ENCODE measurements around the gene OR52E5.

Gene OR52E5

GRCh38 chr11:5937868-5938602 is 45.0 kb downstream of the OR52E5 start:
- no peak for DNase-seq

GRCh38 chr11:5938603-5938965 is 45.6 kb downstream of the OR52E5 start:
- DNase-seq = no peak

DNA sequence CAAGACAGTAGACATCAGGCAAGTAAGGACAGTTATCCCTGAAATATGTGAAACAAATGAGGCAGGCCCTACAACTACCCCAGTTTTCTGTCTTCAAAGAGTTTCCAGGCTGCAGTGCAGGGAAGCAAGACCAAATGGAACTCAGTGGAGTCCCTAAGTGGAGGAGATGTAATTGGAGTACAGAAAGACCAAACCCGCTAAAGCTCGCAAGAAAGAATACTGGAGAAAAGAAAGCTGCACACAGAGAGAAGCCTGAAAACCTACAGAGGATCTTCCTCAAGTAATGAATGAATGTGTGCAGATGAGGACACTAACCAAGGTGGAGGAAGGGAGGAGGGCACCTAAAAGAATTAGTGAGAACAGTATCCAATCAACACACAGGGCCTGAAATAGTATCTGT is 47.7 kb downstream of the OR52E5 start:
- DNase-seq = no peak

- no peak for DNase-seq
These were observed 48.9 kb downstream of the OR52E5 start, which contains the start of gene OR56A3 for GRCh38 chr11:5941951-5942350. TSS of gene OR56A3 (plus strand) at chr11:5942251. CDS start at chr11:5947347, 5,096 bp downstream.
